ENCODE measurements around the gene ANXA10.

DNA sequence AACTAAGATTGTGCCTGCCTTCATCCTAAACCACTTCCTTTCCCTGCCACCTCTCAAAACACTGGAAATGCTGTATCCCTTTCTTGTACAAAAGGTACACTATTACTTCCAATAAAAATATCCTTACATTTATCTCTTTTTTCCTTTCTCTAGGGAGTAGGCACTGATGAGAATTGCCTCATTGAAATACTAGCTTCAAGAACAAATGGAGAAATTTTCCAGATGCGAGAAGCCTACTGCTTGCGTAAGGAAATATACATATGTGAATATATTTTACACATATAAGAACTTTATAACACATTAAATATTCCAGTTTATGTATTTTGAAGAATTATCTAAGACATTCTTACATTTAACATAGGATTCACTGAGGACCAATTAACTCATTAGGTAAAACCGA is 71.7 kb downstream of the ANXA10 start:
- TF ChIP-seq NRF1 (IDR thresholded peaks at IDR 0.05; ENCODE audit: low read depth, low read length) (no peak), TAF1 (IDR thresholded peaks at IDR 0.05; ENCODE audit: borderline replicate concordance, low read depth, low read length) (no peak), FOXJ3 (CRISPR knock-in tag; IDR thresholded peaks at IDR 0.05) (no peak), RAD21 (IDR thresholded peaks at IDR 0.05; ENCODE audit: low read length) (no peak), CTCF (IDR thresholded peaks at IDR 0.05) (no peak), EZH2phosphoT487 (IDR thresholded peaks at IDR 0.05; ENCODE audit: borderline replicate concordance, low read depth) (no peak), TEAD4 (IDR thresholded peaks at IDR 0.05; ENCODE audit: borderline replicate concordance, insufficient read depth) (no peak), USF1 (IDR thresholded peaks at IDR 0.05; ENCODE audit: borderline replicate concordance, low read depth) (no peak), POLR2AphosphoS5 (IDR thresholded peaks at IDR 0.05; ENCODE audit: low read depth, low read length) (no peak)
- TF ChIP-seq, protein P1, sequence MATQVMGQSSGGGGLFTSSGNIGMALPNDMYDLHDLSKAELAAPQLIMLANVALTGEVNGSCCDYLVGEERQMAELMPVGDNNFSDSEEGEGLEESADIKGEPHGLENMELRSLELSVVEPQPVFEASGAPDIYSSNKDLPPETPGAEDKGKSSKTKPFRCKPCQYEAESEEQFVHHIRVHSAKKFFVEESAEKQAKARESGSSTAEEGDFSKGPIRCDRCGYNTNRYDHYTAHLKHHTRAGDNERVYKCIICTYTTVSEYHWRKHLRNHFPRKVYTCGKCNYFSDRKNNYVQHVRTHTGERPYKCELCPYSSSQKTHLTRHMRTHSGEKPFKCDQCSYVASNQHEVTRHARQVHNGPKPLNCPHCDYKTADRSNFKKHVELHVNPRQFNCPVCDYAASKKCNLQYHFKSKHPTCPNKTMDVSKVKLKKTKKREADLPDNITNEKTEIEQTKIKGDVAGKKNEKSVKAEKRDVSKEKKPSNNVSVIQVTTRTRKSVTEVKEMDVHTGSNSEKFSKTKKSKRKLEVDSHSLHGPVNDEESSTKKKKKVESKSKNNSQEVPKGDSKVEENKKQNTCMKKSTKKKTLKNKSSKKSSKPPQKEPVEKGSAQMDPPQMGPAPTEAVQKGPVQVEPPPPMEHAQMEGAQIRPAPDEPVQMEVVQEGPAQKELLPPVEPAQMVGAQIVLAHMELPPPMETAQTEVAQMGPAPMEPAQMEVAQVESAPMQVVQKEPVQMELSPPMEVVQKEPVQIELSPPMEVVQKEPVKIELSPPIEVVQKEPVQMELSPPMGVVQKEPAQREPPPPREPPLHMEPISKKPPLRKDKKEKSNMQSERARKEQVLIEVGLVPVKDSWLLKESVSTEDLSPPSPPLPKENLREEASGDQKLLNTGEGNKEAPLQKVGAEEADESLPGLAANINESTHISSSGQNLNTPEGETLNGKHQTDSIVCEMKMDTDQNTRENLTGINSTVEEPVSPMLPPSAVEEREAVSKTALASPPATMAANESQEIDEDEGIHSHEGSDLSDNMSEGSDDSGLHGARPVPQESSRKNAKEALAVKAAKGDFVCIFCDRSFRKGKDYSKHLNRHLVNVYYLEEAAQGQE (IDR thresholded peaks at IDR 0.05; ENCODE audit: low read depth, low read length) = no peak
- TF ChIP-seq, protein P2, sequence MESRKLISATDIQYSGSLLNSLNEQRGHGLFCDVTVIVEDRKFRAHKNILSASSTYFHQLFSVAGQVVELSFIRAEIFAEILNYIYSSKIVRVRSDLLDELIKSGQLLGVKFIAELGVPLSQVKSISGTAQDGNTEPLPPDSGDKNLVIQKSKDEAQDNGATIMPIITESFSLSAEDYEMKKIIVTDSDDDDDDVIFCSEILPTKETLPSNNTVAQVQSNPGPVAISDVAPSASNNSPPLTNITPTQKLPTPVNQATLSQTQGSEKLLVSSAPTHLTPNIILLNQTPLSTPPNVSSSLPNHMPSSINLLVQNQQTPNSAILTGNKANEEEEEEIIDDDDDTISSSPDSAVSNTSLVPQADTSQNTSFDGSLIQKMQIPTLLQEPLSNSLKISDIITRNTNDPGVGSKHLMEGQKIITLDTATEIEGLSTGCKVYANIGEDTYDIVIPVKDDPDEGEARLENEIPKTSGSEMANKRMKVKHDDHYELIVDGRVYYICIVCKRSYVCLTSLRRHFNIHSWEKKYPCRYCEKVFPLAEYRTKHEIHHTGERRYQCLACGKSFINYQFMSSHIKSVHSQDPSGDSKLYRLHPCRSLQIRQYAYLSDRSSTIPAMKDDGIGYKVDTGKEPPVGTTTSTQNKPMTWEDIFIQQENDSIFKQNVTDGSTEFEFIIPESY (IDR thresholded peaks at IDR 0.05; ENCODE audit: borderline replicate concordance, low read depth) = no peak
